Dermis blood vessel endothelial cell (primary cell): ENCODE data around the gene FYB1. TPM values are rescaled to one million over a fixed set of nuclear protein-coding genes. Genes with fewer than 3 reads are reported as not detected.
"Not testable (repeated sequence)": the region's sequence is repeated elsewhere in the genome, so short reads cannot be mapped to it uniquely, and the experiment has no call there.

Experiments
- DNase-seq: peaks from one replicate; pipeline ENCODE4 v3.0.0; 2010
- total RNA-seq: library from RNA; depleted of rRNA; stranded (reverse); fragments of >200 nt; gene quantifications from 2 replicates; pipeline ENCODE4 v1.2.3, GENCODE V29; 2014

The FYB1 gene, protein sequence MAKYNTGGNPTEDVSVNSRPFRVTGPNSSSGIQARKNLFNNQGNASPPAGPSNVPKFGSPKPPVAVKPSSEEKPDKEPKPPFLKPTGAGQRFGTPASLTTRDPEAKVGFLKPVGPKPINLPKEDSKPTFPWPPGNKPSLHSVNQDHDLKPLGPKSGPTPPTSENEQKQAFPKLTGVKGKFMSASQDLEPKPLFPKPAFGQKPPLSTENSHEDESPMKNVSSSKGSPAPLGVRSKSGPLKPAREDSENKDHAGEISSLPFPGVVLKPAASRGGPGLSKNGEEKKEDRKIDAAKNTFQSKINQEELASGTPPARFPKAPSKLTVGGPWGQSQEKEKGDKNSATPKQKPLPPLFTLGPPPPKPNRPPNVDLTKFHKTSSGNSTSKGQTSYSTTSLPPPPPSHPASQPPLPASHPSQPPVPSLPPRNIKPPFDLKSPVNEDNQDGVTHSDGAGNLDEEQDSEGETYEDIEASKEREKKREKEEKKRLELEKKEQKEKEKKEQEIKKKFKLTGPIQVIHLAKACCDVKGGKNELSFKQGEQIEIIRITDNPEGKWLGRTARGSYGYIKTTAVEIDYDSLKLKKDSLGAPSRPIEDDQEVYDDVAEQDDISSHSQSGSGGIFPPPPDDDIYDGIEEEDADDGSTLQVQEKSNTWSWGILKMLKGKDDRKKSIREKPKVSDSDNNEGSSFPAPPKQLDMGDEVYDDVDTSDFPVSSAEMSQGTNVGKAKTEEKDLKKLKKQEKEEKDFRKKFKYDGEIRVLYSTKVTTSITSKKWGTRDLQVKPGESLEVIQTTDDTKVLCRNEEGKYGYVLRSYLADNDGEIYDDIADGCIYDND
- not detected in 2 replicates for total RNA-seq

DNA sequence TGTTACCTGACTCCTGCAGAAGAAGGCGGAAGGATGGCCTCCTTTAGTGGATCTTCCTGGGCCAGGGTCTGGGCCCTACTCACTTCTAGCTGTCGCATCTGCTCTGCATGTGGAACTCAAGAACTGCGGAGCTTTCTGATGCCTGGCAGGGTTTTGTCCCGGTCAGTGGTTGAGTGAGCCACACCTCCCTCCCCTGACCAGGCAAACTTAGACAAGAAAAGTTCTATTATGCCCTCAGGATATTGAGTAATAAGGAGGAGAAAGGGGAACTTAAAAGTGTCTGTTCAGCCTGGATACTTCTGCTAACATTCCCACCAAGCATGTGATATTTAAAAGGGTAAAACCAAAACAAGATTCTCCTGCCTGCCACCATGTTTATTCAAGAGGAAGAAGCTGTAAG lies at the start of gene FYB1:
Gene FYB1 (minus strand): TSS at position 127 of the 400 bp plus-strand sequence. CDS start 16,603 bp downstream, outside the sequence.
- DNase-seq = no peak

DNA sequence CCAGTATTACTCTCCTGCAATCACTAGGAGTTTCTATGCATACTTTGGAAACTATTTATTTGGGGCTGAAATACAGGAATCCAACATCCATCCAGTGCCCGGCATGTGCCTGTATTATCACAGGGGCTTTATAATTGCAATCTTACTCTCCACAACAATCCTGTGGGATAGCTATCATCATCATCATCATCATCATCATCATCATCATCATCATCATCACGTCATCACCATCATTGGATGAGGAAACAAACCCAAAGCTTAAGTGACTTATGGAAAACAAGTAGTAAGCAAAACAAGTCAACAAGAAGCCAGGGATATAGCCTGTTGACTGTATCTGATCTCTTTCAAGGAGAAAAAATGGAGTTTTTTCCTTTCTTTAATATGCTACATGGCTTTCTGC lies 47.8 kb upstream of the FYB1 start:
- DNase-seq = no peak

DNA sequence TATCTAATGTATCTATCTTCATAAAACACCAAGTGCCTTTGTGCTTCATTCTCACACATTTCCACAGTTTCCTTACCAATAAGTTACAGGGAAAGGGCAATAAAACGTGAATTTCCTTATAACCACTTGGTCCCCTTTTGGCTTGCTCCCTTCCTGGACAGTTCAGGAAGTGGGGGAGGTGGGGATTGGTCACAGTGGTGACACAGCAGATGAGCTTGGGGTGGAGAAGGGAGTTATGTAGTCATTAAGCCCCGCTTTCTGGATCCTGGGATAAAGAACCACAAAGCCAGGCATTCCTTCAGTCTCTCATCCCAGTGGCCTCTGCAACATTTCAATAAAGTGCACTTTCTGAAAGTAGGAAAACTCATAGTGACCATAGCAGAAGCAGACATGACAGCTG lies 47.1 kb upstream of the FYB1 start:
- DNase-seq = no peak

DNA sequence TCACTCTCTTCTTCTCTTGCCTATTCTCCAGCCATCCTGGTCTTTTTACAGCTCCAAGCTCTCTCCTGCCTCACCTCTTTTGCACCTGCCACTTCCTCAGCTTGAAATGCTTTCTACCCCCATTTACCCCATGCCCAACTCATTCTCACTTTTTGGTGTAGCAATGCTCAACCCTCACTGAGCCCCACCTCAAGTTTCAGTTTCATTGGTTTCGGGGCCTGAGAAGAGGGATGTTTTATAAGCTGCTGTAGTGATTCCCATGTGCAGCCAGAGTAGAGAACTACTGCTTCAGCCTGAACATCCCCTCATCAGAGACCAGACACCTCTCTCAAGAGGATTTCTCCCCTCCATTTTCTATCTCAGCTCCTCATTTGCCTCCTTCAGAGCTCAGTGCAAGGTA lies 45.2 kb upstream of the FYB1 start:
- DNase-seq = no peak

DNA sequence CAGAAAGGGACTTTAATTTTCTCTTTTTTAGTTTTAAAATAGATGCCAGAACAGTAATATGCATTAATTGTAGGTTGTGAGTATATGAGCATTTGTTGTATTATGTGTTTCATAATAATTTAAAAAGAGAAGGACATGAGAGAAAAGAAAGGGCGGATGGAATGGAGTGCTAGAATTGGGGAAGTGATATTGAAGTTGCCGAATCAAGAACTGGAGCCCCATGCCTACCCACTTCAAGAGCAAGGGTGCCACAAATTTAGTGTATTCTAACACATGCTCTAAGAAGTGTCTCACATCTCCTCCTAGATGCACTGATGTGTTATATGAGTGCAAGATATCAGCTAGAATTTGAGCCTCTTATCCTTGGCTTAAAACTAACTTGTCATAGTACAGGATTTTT lies 43.6 kb upstream of the FYB1 start:
- no peak for DNase-seq

DNA sequence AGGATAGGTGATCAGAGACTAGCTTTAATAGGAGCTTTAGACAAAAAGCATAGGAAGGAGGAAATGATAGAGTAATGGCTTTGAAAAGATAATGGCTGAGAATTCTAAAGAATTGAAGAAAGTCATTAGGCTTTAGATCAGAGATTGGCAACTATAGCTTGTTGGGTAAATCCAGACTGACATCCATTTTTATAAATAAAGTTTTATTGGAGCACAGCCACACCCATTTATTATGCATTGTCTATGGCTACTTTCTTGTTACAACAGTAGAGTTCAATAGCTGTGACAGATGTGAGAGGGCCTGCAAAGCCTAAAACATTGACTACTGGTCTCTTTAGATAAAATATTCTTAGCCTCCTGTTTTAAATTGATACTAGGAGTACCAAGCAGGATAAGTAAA lies 40.7 kb upstream of the FYB1 start:
- no peak for DNase-seq

DNA sequence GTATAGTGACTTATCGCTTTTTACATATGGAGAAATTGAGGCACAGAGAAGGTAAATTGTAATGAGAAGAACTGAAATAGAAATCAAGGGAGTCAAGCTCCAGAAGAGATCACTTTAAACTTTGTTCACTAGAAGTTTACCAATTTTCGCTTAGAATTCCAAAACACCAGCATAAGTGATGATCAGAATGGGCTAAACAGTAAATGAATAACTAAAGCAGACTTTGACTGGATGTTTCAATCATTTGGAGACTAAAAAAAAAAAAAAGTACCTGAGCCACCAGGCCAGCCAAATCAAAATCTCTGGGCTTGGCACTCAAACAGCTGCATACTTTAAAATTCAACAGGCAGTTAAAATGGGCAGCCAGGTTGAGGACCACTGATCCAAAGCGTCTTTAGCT lies 38.2 kb upstream of the FYB1 start:
- no peak for DNase-seq

DNA sequence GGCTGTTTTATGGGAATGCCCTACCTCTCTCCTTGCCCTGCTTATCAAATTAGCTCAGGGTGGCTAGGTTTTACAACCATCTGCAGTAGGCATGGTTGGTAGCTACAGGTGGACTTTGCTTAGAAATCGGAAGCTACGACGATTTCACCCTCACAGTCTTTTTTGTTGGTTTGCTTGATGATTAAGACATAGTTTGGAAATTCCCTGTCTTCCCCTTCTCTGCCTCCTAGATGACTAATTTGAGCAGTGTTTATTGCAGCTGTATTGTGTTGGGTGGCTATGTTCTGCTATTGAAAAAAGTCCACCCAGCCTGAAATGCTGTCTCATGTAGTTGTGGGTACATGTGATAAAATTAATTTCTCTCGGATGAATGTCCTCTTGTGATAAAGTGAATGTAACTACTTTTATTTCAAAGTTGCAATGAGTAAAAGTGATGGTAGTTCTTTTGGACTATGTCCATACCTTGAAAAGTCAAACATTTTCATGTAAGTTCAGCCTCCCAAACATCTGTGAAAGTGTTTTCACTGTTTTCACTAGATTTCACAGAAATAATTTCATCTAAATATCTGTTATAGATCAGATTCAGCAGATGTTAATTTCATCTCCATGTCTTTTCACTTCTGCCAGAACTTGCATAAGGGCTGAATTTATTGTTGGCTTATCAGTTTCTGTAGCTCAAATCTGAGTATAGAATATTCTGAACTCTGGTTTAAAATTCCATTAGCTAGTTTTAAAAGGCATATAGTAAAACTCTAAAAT lies 37.3 kb upstream of the FYB1 start:
- DNase-seq = peak; percentile 64

DNA sequence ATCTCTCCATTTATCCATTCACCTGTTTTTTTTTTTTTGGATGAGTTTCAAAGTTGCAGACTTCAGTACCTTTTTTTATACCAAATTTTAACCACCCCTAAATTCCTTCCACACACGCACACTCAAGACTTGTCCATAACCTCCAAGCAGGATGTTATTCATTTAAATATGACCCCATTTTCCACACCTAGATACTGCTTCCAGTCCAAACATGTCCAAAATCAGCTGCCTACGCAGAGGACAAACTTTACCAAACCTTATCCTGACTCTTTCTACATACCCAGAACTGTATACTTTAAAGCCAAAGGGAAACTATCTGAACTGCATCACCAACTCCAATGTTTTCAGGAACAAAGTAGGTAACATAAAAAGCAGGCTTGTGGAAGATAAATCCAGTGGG lies 36.0 kb upstream of the FYB1 start:
- DNase-seq = no peak

DNA sequence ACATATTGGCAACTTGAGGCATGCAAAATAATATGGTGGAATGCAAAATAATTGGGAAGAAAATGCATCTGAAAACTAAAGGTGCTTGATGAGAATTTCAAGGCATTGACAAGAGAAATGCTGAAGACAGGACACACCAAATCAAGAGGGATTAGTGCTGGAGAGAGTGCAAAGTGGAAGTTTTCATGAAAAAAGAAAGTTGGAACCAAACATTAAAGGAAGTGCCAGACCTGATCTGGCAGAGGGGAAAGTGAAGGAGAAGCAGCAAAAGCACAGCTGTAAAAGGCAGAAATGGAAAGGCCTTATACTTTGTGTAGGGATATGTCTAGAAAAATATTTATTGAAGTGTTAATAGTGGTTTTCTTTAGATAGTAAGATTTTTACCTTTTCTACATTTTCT lies 35.3 kb upstream of the FYB1 start:
- DNase-seq = no peak

DNA sequence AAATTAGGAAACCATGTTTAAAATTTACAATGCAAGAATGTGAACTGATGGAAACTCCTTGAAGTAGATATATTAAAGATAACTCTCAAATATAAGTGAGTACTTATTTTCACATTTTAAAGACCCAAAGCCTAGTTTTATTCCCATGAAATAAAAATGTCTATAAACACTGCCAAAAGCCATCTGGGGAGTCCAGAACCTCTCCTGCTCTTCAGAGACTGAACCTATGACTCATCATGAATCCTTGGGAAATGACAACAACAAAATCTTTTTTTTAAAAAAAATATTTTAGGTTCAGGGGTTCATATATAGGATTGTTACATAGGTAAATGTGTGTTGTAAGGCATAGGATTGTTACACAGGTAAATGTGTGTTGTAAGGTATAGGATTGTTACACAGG lies 33.8 kb upstream of the FYB1 start:
- no peak for DNase-seq

DNA sequence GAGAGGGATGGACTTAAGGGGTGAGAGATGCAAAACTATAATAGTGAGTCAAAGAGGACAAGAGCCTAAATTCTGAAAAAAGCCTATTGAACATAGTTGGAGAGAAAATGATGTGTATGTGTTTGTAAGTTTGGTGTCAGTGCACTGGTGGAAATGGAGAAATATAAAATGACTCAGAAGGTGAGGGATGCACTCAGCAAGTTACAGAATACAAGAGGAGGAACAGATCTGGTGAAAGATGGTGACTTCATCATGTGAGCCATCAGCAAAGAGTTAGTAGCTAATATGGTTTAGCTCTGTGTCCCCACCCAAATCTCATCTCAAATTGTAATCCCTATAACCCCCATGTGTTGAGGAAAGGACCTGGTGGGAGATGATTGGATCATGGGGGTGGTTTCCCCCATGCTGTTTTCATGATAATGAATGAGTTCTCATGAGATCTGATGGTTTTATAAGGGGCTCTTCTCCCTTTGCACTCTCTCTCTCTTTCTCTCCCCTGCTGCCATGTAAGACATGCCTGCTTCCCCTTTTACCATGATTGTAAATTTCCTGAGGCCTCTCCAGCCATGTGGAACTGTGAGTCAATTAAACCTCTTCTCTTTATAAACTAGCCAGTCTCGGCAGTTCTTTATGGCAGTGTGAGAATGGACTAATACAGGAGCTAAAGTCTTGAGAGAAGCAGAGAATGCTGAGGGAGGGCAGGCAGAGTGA lies 30.4 kb upstream of the FYB1 start:
- DNase-seq = no peak

DNA sequence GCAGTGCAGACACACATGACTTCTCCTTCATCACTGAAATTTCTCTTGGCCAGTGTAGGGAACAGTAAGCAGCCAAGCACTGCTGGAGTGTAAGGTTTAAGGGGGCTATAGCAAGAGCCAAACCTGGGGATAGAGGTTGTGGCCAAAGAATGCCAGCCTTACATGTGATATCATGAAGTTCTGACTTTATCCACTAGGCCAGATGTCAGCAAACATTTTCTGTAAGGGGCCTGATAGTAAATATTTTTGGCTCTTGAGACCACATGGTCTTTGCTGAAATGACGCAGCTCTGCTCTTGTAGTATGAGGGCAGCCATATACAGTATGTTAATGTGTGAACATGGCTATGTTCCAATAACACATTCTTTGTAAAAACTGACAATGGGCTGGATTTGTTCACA lies 29.7 kb upstream of the FYB1 start:
- DNase-seq = no peak

DNA sequence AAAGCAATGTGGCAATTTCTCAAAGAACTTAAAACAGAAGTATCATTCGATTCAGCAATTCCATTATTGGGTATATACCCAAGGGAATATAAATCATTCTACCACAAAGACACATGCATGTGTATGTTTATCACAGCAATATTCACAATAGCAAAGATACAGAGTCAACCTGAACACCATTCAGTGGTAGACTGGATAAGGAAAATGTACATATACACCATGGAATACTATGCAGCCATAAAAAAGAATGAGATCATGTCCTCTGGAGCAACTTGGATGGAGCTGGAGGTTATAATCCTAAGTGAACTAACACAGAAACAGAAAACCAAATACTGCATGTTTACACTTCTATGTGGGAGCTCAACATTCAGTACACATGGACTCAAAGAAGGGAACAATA lies 21.4 kb upstream of the FYB1 start:
- DNase-seq = no peak

DNA sequence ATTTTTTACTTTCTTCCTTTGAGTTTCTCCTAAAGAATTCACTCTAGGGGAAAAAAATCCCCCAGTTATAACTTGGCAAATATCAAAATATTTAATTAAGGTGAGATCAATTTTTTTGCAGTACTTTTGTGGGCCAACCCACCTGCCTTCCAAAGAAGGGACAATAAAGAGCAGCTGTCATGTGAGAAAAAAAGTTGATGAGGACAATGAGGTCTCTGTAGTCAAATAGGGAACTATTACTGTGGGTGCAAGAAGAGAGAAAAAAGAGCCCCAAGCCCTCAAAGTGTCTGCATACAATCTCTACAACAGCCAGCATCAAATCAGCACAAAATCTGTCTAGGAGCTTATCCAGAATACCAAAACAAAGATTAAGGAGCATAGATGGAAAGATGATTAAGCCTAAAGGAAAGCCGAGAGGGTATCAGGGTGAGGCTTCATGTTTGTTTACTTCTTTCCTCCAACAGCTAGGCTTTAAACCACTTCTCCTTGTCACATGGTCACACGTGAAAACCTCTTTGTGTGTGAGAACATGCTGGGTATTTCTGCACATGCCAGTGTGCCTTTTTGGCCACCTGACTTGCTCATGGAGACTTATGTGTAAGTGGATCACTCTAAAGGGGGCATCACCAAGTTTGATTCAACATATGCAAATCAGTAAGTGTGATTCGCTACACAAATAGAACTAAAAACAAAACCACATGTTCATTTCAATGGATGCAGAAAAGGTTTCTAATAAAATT lies 19.2 kb upstream of the FYB1 start:
- DNase-seq = no peak

DNA sequence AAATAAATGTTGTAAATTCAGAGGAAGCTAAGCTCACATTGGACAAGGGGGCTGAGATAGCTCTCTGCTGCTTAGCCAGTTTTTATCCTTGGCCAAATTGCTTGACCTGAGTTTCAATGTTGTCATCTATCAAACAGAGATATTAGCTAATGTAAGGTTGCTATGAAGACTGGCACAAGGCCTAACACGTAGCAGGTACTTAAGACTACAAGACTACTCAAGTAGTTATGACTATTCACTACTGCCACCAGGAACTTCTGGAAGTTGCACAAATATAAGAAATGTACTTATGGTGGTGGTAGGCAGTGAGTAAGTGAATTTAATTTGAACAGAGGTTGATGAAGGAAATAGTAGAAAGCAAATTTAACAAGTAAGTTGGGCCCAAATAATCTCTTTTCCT lies 17.4 kb upstream of the FYB1 start:
- DNase-seq = no peak

DNA sequence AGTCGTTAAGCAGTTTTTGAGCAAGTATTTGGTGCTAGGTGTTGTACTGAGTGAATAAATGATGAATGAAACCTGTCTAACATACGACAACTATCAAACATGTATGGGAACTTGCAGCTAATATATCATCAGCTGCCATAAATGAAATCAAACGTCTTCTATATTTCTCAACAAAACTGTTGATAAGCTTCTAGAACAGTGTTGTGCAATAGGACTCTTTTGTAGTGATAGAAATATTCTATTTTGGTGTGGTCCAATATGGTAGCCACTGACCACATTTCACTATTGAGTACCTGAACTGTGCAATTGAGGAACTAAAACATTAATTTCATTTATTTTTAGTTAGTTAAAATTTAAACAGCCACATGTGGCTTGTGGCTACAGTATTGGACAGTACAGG lies 16.3 kb upstream of the FYB1 start:
- DNase-seq = no peak

DNA sequence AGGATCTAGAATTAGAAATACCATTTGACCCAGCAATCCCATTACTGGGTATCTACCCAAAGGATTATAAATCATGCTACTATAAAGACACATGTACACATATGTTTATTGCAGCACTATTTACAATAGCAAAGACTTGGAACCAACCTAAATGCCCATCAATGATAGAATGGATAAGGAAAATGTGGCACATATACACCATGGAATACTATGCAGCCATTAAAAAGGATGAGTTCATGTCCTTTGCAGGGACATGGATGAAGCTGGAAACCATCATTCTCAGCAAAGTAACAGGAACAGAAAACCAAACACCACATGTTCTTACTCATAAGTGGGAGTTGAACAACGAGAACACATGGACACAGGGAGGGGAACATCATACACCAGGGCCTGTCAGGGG lies 15.1 kb upstream of the FYB1 start:
- not testable (repeated sequence) for DNase-seq

DNA sequence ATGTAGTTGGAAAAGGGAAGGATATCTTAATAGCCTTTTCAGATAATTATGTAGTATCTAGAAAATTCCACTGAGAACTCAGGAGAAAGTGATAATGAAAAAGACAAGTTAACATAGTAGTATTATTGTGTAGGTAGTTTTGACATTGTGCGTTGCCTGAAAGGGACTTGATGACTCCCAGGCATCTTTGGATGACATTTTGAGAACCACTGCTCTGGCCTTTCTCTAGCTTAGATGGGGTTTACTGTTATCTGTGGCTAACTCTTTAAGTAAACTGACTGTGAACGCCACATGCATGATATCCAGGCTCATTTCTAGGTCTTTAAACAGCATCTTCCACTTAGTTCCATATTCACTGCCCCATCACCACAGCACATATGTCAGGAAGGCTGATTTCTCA lies 14.4 kb upstream of the FYB1 start:
- no peak for DNase-seq

DNA sequence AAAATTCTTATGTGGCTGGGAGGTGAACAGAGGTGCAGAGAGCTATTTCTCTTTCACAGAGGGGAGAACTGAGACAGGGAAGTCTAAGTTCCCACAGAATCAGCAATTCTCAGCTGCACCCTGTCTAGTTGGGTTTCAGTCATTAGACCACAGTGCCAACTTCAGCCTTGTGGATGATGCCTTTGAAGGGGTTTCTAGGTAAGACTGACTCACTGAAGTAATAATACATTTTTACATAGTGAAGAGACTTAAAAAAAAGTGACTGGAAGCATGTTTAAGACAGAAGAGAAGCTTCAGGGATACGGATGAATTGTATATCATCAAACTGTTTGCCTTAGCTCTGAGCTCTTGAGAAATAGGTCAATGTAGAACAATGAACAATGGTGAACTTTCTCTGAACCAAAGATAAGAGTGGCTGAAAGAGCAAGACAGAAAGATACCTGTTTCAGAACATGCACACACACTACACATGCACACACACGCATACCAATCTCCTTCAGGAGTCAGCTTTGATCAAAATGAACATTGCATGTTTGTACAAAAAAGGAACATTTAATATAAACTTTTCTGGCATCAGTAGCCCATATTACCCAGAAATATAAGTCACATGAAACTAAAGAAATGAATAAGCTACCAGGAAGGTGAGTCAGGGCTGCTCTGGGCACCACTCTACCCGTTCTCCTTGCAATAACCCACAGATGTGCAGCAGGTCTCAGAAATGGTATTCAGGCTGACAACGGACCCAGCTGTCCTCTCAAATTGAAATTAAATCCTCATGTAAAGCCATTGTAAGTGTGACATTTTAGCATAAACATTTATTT lies 12.6 kb upstream of the FYB1 start:
- DNase-seq = peak; percentile 71

DNA sequence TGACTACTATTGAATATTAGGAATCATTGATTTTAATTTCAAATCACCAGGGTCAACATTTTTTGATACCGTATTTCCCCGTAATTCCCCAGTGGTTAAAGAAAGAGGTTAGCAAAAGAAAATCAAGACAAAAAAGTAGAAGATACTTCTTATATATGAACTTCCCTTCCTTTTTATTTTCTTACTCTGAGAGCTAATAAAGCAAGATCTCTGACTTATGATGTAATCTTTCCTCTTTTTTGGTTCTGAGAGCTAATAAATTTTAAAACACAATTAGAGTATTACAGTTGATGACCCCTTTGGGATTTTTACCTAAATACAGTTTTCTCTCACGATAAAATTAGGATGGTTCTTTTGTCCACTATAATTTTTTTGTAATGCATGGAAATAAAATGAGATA lies 9.2 kb upstream of the FYB1 start:
- no peak for DNase-seq
